Muscle layer of colon (tissue), 2 donors: ENCODE measurements around the gene DMBX1.

Source experiments
- H3K27ac ChIP-seq: one replicate; pipeline ENCODE4 v1.7.0; 2013; ENCODE audit warnings: low read depth, mild to moderate bottlenecking, low read length, moderate library complexity
- H3K27me3 ChIP-seq, 2 donors: one replicate each; pipeline ENCODE4 v1.7.0; 2013; ENCODE audit warnings: low read length in 2 of 2, mild to moderate bottlenecking in 2 of 2; ENCODE audit not compliant: insufficient read depth in 2 of 2, control insufficient read depth in 1 of 2
- H3K36me3 ChIP-seq: one replicate; pipeline ENCODE4 v1.7.0; 2013; ENCODE audit warnings: mild to moderate bottlenecking, low read length; ENCODE audit not compliant: insufficient read depth
- H3K4me1 ChIP-seq: one replicate; pipeline ENCODE4 v1.7.0; 2013; ENCODE audit warnings: mild to moderate bottlenecking, low read length; ENCODE audit not compliant: insufficient read depth
- H3K4me3 ChIP-seq, 2 donors: one replicate each; pipeline ENCODE4 v1.7.0; 2013; ENCODE audit warnings: low read length in 2 of 2, low read depth in 1 of 2, mild to moderate bottlenecking in 1 of 2, moderate library complexity in 1 of 2
- H3K9ac ChIP-seq: one replicate; pipeline ENCODE4 v1.7.0; 2013; ENCODE audit warnings: low read length
- H3K9me3 ChIP-seq: one replicate; pipeline ENCODE4 v1.7.0; 2013; ENCODE audit warnings: mild to moderate bottlenecking, low read length
- donor health status: abdominal sarcoma.
- donor health status: Adenocarcinoma of cecum.

Gene DMBX1

DNA sequence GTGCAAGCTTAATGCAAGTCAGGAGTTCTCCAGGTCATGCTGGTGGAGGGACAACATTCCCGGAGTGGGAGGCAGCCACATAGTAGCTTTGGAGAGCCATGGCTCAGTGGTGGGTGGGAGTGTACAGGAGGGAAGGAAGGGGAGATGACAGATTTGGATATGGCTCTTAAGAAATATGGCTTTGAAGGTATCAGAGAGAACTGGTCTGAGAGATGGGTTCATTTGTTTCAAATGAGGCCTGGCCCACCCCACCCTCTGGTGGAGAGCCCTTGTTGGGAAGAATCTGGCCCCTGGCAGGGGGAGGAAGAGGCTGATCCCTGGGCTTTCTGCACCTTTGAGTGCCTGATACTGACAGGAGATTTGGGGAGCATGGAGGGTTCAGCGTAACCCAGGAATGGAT, 6.1 kb downstream of the DMBX1 start:
- H3K4me1 ChIP-seq = no peaks in the 10 kb centered on the region
- peaks cover 29 to 45% of the 10 kb centered on the region in 2 donors for H3K27me3 ChIP-seq
- H3K27ac ChIP-seq = no peak overlapping the region
- H3K9ac ChIP-seq = no peak overlapping the region
- H3K4me3 ChIP-seq = no peak overlapping the region
- H3K36me3 ChIP-seq = no peaks in the 10 kb centered on the region
- no peaks in the 10 kb centered on the region for H3K9me3 ChIP-seq

DNA sequence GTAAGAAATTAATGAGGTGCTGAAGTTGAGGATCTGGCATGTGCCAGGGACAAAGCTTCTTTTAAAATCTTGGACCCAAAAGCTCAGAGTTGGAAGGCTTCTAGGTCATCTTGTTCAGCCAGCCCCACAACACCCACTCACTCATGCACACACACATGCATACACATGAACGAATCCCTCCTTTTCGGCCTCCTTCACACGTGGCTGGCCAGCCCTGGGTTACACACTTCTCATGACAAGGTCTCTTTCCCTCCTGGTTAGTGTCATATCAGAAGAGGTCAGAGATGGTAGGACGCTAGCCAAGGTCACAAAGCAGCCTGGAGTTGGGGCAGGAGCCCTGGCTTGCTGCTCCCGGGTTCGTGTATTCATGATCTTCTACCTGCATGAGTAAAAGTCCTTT, 6.9 kb downstream of the DMBX1 start:
- H3K4me1 ChIP-seq = no peaks in the 10 kb centered on the region
- peaks cover 22 to 38% of the 10 kb centered on the region in 2 donors for H3K27me3 ChIP-seq
- H3K4me3 ChIP-seq = no peak overlapping the region
- H3K9me3 ChIP-seq = no peaks in the 10 kb centered on the region
- no peak overlapping the region for H3K9ac ChIP-seq
- H3K27ac ChIP-seq = no peak overlapping the region
- no peaks in the 10 kb centered on the region for H3K36me3 ChIP-seq

DNA sequence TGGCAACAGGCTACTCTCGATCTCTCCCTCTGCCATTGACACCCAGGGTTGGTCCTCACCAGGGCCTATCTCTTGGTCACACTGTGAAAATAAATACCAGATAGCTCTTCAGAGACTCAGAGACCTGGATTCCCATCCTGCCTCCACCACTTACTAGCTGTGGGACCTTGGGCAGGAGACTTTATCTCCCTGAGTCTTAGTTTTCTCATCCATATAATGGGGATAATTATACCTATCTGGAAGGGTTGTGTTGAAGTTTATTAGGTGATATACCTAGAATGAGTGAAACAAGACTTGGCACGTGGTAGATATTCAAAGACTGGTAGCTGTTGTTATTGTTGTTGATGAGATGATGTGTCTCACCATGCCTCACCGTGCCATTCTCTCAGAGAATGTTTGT, 7.4 kb downstream of the DMBX1 start:
- no peak overlapping the region for H3K4me3 ChIP-seq
- H3K27ac ChIP-seq = no peak overlapping the region
- H3K27me3 ChIP-seq = peaks cover 16 to 32% of the 10 kb centered on the region in 2 donors
- H3K4me1 ChIP-seq = no peaks in the 10 kb centered on the region
- no peak overlapping the region for H3K9ac ChIP-seq
- H3K9me3 ChIP-seq = no peaks in the 10 kb centered on the region
- no peaks in the 10 kb centered on the region for H3K36me3 ChIP-seq

GRCh38 chr1:46497665-46498064, 8.0 kb downstream of the DMBX1 start:
- Histone ChIP-seq H3K27me3 (peaks cover 10 to 26% of the 10 kb centered on the region in 2 donors), H3K9me3 (no peaks in the 10 kb centered on the region), H3K4me3 (no peak overlapping the region), H3K27ac (no peak overlapping the region), H3K9ac (no peak overlapping the region), H3K36me3 (no peaks in the 10 kb centered on the region), H3K4me1 (no peaks in the 10 kb centered on the region)

DNA sequence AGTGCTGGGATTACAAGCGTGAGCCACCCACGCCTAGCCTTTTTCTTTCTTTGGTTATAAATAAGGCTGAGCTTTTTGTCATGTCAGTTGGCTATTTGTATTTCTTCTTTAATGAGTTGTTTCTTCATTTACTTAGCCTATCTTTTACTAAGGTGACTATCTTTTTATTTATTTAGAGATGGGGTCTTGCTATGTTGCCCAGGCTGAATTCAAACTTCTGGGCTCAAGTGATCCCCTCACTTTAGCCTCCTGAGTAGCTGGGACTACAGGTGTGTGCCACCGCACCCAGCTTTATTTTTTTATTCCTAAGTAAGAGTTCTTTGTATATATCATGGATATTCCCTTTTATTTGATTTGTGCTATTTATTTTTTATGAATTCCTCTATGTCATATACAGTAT, 11.9 kb downstream of the DMBX1 start:
- H3K9me3 ChIP-seq = no peaks in the 10 kb centered on the region
- no peaks in the 10 kb centered on the region for H3K36me3 ChIP-seq
- H3K27ac ChIP-seq = no peak overlapping the region
- H3K4me1 ChIP-seq = no peaks in the 10 kb centered on the region
- no peak overlapping the region for H3K4me3 ChIP-seq
- no peaks in the 10 kb centered on the region for H3K27me3 ChIP-seq
- no peak overlapping the region for H3K9ac ChIP-seq

GRCh38 chr1:46503421-46503820, 13.8 kb downstream of the DMBX1 start:
- Histone ChIP-seq H3K4me3 (no peak overlapping the region), H3K36me3 (no peaks in the 10 kb centered on the region), H3K27me3 (no peaks in the 10 kb centered on the region), H3K9me3 (no peaks in the 10 kb centered on the region), H3K4me1 (no peaks in the 10 kb centered on the region), H3K9ac (no peak overlapping the region), H3K27ac (no peak overlapping the region)

DNA sequence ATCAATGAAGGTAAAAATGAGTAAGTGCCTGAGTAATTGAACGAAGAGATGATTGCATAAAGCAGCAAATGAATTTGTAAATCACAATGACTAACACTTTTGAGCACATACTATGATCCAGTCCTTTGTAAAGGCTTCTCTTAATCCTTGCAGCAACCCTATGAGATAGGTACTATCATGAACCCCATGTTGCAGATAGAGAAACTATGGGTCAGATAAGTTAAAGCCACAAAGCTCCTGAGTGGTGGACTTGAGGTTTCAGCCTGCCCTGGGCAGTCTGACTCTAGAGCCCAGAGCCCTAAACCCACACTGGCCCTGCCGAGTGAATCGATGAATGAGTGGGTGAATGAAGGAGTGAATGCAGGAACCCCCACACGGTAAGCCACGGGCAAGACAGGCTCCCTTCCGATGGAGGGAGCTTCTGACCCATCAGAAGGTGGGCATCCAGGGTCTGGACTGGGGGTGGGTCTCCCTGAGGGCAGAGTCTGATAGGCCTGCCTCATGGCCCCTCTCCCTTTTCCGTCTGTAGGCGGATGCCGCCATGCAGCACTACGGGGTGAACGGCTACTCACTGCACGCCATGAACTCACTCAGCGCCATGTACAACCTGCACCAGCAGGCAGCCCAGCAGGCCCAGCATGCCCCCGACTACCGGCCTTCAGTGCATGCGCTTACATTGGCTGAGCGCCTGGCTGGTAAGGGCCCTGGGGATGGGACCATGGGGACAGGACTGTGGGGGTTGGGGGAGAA, 17.0 kb downstream of the DMBX1 start:
- no peaks in the 10 kb centered on the region for H3K27me3 ChIP-seq
- no peaks in the 10 kb centered on the region for H3K36me3 ChIP-seq
- no peak overlapping the region for H3K27ac ChIP-seq
- no peaks in the 10 kb centered on the region for H3K9me3 ChIP-seq
- no peak overlapping the region for H3K4me3 ChIP-seq
- no peak overlapping the region for H3K9ac ChIP-seq
- H3K4me1 ChIP-seq = no peaks in the 10 kb centered on the region

- Histone ChIP-seq H3K36me3 (no peaks in the 10 kb centered on the region), H3K27me3 (no peaks in the 10 kb centered on the region), H3K27ac (no peak overlapping the region)
These were observed 19.1 kb downstream of the DMBX1 start for GRCh38 chr1:46508757-46509156.

GRCh38 chr1:46510341-46510997, 20.8 kb downstream of the DMBX1 start:
- H3K4me1 ChIP-seq = no peaks in the 10 kb centered on the region
- no peak overlapping the region for H3K27ac ChIP-seq
- no peak overlapping the region for H3K9ac ChIP-seq
- H3K27me3 ChIP-seq = no peaks in the 10 kb centered on the region
- H3K4me3 ChIP-seq = no peak overlapping the region
- no peaks in the 10 kb centered on the region for H3K36me3 ChIP-seq
- no peaks in the 10 kb centered on the region for H3K9me3 ChIP-seq

More at GRCh38 chr1:46508757-46509156, 19.1 kb downstream of the DMBX1 start:
- H3K4me3 ChIP-seq = no peak overlapping the region
- no peak overlapping the region for H3K9ac ChIP-seq
- no peaks in the 10 kb centered on the region for H3K9me3 ChIP-seq
- no peaks in the 10 kb centered on the region for H3K4me1 ChIP-seq

DNA sequence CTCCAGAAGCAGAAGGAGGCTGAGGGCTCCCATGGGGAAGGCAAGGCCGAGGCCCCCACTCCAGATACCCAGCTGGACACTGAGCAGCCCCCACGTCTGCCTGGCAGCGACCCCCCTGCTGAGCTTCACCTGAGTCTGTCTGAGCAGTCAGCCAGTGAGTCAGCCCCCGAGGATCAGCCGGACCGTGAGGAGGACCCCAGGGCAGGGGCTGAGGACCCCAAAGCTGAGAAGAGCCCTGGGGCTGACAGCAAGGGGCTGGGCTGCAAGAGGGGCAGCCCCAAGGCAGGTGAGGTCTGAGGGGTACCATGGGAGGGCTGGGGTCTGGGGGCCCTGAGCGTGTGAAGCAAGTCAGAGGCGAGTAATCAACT, 21.3 kb downstream of the DMBX1 start:
- Histone ChIP-seq H3K27me3 (no peaks in the 10 kb centered on the region), H3K4me3 (no peak overlapping the region), H3K9me3 (no peaks in the 10 kb centered on the region), H3K27ac (no peak overlapping the region), H3K9ac (no peak overlapping the region), H3K4me1 (no peaks in the 10 kb centered on the region), H3K36me3 (no peaks in the 10 kb centered on the region)

DNA sequence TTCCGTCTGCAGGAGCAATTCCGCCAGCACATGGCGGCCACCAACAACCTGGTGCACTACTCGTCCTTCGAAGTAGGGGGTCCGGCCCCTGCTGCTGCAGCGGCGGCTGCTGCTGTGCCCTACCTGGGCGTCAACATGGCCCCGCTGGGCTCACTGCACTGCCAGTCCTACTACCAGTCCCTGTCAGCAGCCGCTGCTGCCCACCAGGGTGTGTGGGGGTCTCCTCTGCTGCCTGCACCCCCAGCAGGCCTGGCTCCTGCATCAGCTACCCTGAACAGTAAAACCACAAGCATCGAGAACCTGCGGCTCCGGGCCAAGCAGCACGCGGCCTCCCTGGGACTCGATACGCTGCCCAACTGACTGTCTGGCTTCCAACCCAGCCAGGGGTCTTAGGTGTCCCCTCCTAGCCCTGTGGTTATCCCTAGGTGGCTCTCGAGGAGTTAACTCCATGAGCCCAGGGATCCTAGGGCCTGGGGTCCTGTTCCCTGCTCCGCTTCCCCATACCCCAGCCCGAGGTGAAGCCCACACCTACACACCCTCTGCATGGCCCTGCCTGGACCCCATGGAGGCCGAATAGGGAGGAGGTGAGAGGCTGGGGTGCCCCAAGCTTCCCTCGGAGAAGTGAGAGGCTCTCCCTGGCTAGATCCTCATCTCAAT, 22.6 kb downstream of the DMBX1 start:
- Histone ChIP-seq H3K9me3 (no peaks in the 10 kb centered on the region), H3K36me3 (no peaks in the 10 kb centered on the region), H3K27ac (no peak overlapping the region), H3K9ac (no peak overlapping the region), H3K27me3 (peaks cover 0 to 2% of the 10 kb centered on the region in 2 donors), H3K4me1 (no peaks in the 10 kb centered on the region), H3K4me3 (no peak overlapping the region)
